Measurements from ENCODE around the gene TBC1D22B. TPM values are rescaled to one million over a fixed set of nuclear protein-coding genes. Genes with fewer than 3 reads are reported as not detected.

Gene TBC1D22B
- total RNA-seq, 1 donor from 2014 or later, result 16.5 TPM

DNA sequence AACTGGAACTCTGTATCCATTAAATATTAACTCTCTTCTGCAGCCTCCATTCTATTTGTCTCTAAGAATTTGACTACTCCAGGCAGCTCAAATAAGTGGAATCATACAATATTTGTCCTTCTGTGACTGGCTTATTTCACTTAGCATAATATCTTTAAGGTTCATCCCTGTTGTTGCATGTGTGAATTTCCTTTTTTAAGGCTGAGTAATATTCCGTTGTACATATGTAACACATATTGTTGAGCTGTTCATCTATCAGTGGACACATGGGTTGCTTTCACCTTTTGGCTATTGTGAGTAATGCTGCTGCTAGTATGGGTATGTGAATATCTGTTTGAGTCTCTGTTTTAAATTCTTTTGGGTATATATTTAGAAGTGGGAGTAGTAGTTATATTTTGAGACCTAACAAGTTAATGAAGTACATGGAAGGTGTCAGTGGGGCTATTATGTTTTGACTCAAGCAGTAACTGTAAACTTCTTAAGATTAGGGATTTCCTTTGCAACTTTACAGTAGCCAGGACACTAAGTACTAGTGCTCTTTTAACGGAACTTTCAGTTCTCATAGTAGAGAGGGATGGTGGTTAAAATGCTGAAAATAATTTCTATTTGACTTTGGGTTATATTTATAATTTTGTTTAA, 30.1 kb downstream of the TBC1D22B start:
- TF ChIP-seq EZH2phosphoT487 (IDR thresholded peaks at IDR 0.05) (no peak), EZH2 (IDR thresholded peaks at IDR 0.05) (no peak)
- TF ChIP-seq, protein P1, sequence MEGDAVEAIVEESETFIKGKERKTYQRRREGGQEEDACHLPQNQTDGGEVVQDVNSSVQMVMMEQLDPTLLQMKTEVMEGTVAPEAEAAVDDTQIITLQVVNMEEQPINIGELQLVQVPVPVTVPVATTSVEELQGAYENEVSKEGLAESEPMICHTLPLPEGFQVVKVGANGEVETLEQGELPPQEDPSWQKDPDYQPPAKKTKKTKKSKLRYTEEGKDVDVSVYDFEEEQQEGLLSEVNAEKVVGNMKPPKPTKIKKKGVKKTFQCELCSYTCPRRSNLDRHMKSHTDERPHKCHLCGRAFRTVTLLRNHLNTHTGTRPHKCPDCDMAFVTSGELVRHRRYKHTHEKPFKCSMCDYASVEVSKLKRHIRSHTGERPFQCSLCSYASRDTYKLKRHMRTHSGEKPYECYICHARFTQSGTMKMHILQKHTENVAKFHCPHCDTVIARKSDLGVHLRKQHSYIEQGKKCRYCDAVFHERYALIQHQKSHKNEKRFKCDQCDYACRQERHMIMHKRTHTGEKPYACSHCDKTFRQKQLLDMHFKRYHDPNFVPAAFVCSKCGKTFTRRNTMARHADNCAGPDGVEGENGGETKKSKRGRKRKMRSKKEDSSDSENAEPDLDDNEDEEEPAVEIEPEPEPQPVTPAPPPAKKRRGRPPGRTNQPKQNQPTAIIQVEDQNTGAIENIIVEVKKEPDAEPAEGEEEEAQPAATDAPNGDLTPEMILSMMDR (IDR thresholded peaks at IDR 0.05), result no peak
- no peaks in the 10 kb centered on the region for H3F3A ChIP-seq (ENCODE audit: low read depth)
- no peak overlapping the region for H3K27ac ChIP-seq
- H3K27ac Mint-ChIP-seq, result no peak overlapping the region
- H2AFZ ChIP-seq (replicated peaks), result no peak overlapping the region
- no peak overlapping the region for H3K4me2 ChIP-seq
- H3K27me3 ChIP-seq, result no peaks in the 10 kb centered on the region
- peaks cover 3% of the 10 kb centered on the region for H4K20me1 ChIP-seq (ENCODE audit: low read depth)
- peaks cover 34% of the 10 kb centered on the region for H3K36me3 Mint-ChIP-seq
- H3K4me3 Mint-ChIP-seq, result no peak overlapping the region
- no peaks in the 10 kb centered on the region for H3K9me3 Mint-ChIP-seq
- peaks cover 4% of the 10 kb centered on the region for H3K36me3 ChIP-seq
- no peak overlapping the region for H3K4me3 ChIP-seq
- no peaks in the 10 kb centered on the region for H3K4me1 Mint-ChIP-seq
- H3K27me3 Mint-ChIP-seq (ENCODE audit: insufficient read depth, low read depth), result peaks cover 7% of the 10 kb centered on the region
- no peaks in the 10 kb centered on the region for H3K79me2 ChIP-seq (ENCODE audit: low read depth)
- no peak for DNase-seq (ENCODE audit: low spot score)
- H3K4me1 ChIP-seq, result no peaks in the 10 kb centered on the region
- H3K9me3 ChIP-seq (ENCODE audit: low read depth), result no peaks in the 10 kb centered on the region
- H3K9ac ChIP-seq, result no peak overlapping the region

DNA sequence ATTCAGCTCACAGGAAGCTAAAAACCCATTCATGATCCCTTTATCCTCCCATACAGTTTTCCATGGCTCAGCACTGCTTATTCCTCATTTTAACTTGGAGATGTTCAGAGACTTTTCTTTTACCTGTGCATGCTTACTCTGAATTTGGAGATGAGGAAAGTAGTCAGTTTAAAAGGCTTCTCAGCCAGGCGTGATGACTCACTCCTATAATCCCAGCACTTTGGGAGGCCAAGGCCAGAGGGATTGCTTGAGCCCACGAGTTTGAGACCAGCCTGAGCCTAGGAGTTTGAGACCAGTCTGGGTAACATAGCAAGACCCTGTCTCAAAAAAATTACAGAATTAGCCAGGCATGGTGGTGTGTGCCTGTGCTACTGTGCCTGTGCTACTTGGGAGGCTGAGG, 30.7 kb downstream of the TBC1D22B start:
- Mint-ChIP-seq H3K27ac (no peak overlapping the region), H3K27me3 (ENCODE audit: insufficient read depth, low read depth) (peaks cover 8% of the 10 kb centered on the region), H3K36me3 (peaks cover 33% of the 10 kb centered on the region), H3K4me1 (no peaks in the 10 kb centered on the region), H3K9me3 (no peaks in the 10 kb centered on the region), H3K4me3 (no peak overlapping the region)
- Histone ChIP-seq H3K4me3 (no peak overlapping the region), H3K4me1 (no peaks in the 10 kb centered on the region), H2AFZ (replicated peaks) (no peak overlapping the region), H3F3A (ENCODE audit: low read depth) (no peaks in the 10 kb centered on the region), H3K4me2 (no peak overlapping the region), H3K27ac (no peak overlapping the region), H3K27me3 (no peaks in the 10 kb centered on the region), H3K79me2 (ENCODE audit: low read depth) (no peaks in the 10 kb centered on the region), H3K9ac (no peak overlapping the region), H3K9me3 (ENCODE audit: low read depth) (no peaks in the 10 kb centered on the region), H3K36me3 (peaks cover 4% of the 10 kb centered on the region), H4K20me1 (ENCODE audit: low read depth) (peaks cover 3% of the 10 kb centered on the region)
- DNase-seq (ENCODE audit: low spot score), result no peak
- TF ChIP-seq, protein P1 (IDR thresholded peaks at IDR 0.05), result no peak
- no peak for TF ChIP-seq EZH2 (IDR thresholded peaks at IDR 0.05)

DNA sequence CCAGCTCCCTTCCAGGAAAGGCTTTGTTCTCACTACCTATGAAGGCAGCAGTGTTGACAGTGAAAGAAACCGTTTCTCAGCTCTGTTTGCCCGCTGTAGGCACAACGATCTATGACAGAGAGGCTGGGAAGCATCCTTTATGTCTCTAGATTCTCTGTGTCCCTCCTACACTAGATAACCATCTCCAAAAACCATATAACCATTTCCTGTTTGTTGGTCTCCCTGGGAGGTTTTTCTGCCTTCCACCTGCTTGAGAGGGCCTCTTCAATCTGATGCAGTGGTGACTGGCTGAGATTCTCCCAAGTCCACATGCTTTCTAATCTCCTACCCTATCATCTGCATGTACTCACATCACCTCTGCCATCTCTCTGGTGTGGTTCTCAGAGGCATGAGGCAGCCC, 32.4 kb downstream of the TBC1D22B start:
- Histone ChIP-seq H3K4me2 (no peak overlapping the region), H3K9me3 (ENCODE audit: low read depth) (no peaks in the 10 kb centered on the region), H3F3A (ENCODE audit: low read depth) (no peaks in the 10 kb centered on the region), H3K27me3 (no peaks in the 10 kb centered on the region), H3K27ac (no peak overlapping the region), H3K4me1 (no peaks in the 10 kb centered on the region), H3K36me3 (peaks cover 4% of the 10 kb centered on the region), H3K79me2 (ENCODE audit: low read depth) (no peaks in the 10 kb centered on the region), H3K4me3 (no peak overlapping the region), H3K9ac (no peak overlapping the region), H4K20me1 (ENCODE audit: low read depth) (peaks cover 3% of the 10 kb centered on the region), H2AFZ (replicated peaks) (no peak overlapping the region)
- Mint-ChIP-seq H3K4me1 (no peaks in the 10 kb centered on the region), H3K27me3 (ENCODE audit: insufficient read depth, low read depth) (peaks cover 8% of the 10 kb centered on the region), H3K36me3 (peaks cover 37% of the 10 kb centered on the region), H3K9me3 (no peaks in the 10 kb centered on the region), H3K27ac (no peak overlapping the region), H3K4me3 (no peak overlapping the region)
- DNase-seq (ENCODE audit: low spot score), result no peak
- TF ChIP-seq, protein P1 (IDR thresholded peaks at IDR 0.05), result no peak
- no peak for TF ChIP-seq EZH2phosphoT487 (IDR thresholded peaks at IDR 0.05)
- no peak for TF ChIP-seq EZH2 (IDR thresholded peaks at IDR 0.05)
